GM18858 (cell line): ENCODE measurements around the gene RASA3.
"Not testable (repeated sequence)": the region's sequence is repeated elsewhere in the genome, so short reads cannot be mapped to it uniquely, and the experiment has no call there.

Experiments used
- ATAC-seq: cut with Tn5 transposase; IDR thresholded peaks from one replicate; pipeline ENCODE4 v1.9.1; 2021; ENCODE audit not compliant: unreplicated experiment

RASA3 gene

DNA sequence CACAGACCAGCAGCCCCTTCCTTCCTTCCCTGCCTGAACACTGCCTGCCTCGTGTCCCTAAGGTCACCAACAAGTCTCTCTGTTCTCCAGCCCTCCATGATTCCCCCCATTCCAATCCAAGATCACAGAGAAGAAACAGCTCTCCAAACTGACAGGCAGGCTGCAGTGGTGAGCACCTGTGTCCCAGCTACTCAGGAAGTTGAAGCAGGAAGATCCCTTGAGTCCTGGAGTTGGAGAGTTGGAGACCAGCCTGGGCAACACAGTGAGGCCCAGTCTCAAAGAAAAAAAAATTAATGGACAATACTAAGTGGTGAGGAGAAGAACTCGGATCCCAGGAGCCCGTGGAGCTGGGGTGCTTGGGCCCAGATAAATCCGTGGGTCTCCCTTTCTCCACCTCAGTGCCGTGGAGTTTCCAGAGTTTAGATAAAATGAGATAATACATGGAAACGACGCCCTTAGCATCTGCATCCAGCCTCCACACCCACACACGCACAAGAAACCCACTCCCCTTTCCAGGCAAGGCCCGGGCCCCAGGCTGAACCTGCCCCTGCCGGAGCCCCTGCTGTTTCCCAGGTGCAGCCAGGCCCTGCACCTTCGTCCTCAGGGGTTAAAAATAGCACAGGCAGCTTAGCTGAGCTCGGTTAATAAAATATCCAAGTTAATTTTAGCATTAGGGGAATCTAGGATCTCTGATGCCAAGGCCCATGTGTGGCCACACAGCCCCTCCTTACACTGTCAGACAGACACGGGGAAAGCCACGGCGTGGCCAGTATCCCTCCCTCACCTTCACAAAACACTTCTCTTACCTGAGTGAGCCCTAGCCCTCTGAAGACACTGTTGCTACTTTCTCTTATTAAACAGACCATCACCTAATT, 4.7 kb downstream of the RASA3 start:
- ATAC-seq = no peak

GRCh38 chr13:114126789-114127472, 5.5 kb downstream of the RASA3 start:
- ATAC-seq = no peak

GRCh38 chr13:114126086-114126485, 6.3 kb downstream of the RASA3 start:
- not testable (repeated sequence) for ATAC-seq

- ATAC-seq = no peak
Observed at GRCh38 chr13:114125589-114125988, 6.8 kb downstream of the RASA3 start.

GRCh38 chr13:114124921-114125320, 7.5 kb downstream of the RASA3 start:
- ATAC-seq = no peak

GRCh38 chr13:114124431-114124830, 8.0 kb downstream of the RASA3 start:
- no peak for ATAC-seq

DNA sequence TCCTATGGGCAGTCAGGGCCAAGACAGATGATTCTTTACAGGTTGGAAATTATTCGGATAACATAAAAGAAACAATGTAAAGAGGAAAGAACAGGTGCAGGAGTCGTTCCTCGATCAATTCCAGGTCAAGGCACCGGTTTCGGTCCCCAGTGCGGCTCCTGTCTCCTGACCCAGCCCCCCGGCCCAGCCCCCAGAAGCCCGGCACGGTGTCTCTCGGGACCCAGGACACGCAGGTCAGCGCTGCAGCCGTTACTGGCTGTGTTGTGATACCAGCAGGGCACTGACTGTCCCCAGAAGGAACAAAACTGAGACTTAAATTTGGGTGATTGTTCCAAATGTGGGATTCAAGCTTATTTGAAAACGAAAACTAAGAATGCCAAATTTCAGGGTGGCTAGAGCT, 8.5 kb downstream of the RASA3 start:
- no peak for ATAC-seq

DNA sequence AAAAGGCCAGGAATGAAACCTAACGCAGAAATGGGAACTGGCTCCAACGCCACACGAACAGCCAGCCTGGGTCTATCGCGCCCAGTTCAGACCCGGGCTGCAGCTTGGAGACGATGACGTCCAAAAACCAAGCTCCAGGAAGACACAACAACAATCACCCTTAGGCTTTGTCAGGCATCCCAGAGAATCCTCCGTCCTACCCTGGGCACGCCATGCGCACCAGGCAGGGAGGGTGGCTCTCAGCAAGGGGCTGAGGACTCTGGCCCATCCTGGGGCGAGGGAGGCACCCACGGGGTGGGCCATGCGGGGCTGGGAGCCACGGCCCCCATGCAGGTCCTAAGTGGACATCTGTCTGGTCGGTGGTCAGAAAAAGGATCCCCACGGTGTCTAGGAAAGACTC, 9.0 kb downstream of the RASA3 start:
- no peak for ATAC-seq

DNA sequence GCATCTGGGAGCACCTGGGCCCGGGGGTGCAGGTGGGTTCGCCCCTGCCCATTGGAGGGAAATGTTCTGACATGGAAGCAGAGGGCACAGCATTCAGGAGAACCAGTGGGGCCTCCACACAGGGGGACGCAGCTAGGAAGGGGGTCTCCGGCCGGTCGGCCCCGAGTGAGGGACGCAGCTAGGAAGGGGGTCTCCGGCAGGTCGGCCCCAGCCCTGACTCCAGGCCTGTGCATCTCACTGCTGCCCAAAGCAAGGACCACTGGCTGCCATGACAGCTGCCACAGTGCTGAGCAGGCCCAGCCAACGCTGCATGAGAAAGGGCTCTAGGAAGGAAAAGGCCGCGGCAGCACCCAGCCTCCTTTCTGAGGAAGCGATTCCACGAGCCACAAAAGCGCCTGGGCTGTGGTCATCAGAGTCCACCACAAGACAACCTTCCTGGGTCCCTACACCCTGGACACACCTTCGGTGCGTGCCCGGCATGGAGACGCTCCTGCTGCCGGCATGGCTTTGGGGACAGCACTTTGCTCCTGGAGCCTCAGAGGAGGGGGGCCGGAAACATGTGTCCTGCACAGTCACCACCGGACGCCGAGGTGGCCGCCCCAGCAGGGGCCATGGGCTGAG, 9.7 kb downstream of the RASA3 start:
- no peak for ATAC-seq

DNA sequence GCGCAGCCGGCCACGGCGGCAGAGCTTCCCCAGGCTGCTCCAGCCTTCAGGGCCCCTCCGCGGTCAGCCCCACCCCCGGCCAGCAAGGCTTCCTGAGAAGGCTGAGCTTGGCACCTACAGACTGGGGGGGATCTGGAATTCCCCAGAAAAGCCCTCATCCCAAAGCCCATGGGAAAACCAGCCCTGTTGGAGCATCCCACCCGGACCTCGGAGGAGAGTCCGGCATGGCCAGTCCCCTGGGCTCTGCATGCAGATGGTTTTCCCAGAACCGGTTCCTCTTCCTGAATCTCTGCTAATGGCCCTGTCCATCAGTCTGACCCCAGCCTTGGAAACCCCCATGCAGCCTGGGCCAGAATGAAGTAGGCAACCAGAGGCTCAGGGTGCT, 10.3 kb downstream of the RASA3 start:
- no peak for ATAC-seq

DNA sequence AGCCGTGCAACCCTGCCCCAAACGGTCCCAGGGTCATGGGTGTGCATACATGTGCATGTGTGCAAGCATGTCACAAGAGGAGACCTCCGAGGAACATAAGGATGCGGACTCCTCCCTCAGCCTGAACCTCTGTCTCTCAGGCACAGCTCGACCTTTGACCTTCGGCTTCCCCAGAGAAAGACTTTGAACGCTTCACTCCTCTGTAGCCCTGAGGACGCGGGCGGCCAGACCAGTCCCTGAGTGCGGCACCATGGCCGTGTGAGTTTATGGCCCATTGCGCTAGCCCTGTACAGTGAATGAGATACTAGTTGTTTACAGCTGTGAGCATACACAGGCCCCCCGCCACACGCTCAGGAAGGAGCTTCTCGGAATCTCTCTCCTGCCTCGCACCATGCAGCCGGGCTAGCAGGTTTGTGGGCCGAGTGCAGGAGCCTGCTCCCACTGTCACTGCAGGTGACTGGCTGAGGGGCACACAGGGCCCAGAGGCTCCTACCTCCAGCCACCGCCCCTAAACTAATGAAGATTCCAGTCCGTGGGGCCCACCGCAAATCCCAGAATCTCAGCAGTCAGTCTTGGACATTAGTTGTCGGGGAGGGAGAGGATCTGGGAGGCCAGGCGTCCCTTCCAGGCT, 10.8 kb downstream of the RASA3 start:
- no peak for ATAC-seq

- no peak for ATAC-seq
Observed at GRCh38 chr13:114121031-114121430, 11.4 kb downstream of the RASA3 start.

- no peak for ATAC-seq
Observed at GRCh38 chr13:114120591-114121011, 11.8 kb downstream of the RASA3 start.

- no peak for ATAC-seq
Observed at GRCh38 chr13:114119196-114119595, 13.2 kb downstream of the RASA3 start.

GRCh38 chr13:114118511-114119123, 13.8 kb downstream of the RASA3 start:
- no peak for ATAC-seq

GRCh38 chr13:114118086-114118485, 14.3 kb downstream of the RASA3 start:
- ATAC-seq = no peak

GRCh38 chr13:114117341-114117874, 15.0 kb downstream of the RASA3 start:
- not testable (repeated sequence) for ATAC-seq

DNA sequence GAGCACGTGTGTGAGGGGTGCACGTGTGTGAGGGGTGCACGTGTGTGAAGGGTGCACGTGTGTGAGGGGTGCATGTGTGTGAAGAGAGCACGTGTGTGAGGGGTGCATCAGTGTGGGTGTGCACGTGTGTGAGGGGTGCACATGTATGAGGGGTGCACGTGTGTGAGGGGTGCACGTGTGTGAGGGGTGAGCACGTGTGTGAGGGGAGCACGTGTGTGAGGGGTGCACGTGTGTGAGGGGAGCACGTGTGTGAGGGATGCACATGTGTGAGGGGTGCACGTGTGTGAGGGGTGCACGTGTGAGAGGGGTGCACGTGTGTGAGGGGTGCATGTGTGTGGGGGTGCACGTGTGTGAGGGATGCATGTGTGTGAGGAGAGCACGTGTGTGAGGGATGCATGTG, 15.7 kb downstream of the RASA3 start:
- no peak for ATAC-seq

- no peak for ATAC-seq
Observed at GRCh38 chr13:114115796-114116195, 16.6 kb downstream of the RASA3 start.

DNA sequence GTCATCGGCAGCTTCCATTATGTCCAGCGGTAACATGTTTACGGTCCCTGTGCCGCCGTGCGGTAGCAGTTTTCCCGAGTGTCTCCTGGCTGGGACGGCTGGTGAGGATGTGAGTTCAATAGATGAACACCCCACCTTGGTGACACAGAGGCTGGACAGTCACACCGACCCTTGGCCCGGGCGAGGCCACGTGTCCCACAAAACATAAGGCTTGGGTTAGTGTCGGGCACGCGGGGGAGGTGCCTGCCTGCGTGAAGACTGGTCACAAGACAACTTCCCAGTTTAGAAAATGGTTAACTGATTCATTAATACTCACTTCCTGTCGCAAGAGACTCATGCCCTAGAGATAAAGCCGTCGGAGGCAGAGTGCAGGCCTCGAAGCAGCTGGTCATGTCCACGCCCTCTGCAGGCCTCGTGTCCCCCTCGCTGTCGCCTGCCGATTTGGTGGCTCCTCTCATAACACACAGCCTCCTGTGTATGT, 17.2 kb downstream of the RASA3 start:
- no peak for ATAC-seq

GRCh38 chr13:114114666-114115065, 17.8 kb downstream of the RASA3 start:
- ATAC-seq = not testable (repeated sequence)
